Upper lobe of left lung (tissue), 4 donors: ENCODE results near the gene LMF2.

ENCODE experiments used
- POLR2A ChIP-seq, 4 donors: fragments of 450-650 bp; IDR thresholded peaks; one replicate each; pipeline ENCODE4 v1.5.1; 2016 to 2017; ENCODE audit warnings: antibody characterized with exemption in 4 of 4, mild to moderate bottlenecking in 2 of 4
- TF ChIP-seq, protein P1 (sequence below), 6 experiments: fragments of 450-650 bp in 4 of 6; fragments of 200-600 bp in 2 of 6; sonication (generic) in 2 of 6; IDR thresholded peaks; one replicate each; pipeline ENCODE4 v1.5.1; 2016 to 2019; ENCODE audit warnings: antibody characterized with exemption in 6 of 6

DNA sequence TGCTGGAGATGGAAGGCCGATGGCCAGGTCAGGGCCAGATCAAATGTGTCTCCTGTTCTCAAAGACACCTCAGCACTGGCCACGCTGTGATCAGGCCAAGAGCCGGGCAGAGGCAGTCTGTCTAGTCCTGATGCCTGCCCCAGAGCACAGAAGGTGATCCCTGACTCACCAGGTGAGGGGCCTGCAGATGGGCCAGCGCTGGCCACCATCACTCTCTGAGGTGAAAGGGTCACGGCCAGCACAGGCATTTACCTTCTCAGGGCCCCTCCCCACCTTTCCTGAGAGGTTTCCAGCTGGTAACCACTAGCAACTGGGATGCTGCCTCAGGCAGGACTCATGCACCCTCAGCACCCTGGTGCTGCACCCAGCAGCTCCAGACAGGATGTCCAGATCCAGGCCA is 35.5 kb downstream of the LMF2 start:
- TF ChIP-seq, protein P1, sequence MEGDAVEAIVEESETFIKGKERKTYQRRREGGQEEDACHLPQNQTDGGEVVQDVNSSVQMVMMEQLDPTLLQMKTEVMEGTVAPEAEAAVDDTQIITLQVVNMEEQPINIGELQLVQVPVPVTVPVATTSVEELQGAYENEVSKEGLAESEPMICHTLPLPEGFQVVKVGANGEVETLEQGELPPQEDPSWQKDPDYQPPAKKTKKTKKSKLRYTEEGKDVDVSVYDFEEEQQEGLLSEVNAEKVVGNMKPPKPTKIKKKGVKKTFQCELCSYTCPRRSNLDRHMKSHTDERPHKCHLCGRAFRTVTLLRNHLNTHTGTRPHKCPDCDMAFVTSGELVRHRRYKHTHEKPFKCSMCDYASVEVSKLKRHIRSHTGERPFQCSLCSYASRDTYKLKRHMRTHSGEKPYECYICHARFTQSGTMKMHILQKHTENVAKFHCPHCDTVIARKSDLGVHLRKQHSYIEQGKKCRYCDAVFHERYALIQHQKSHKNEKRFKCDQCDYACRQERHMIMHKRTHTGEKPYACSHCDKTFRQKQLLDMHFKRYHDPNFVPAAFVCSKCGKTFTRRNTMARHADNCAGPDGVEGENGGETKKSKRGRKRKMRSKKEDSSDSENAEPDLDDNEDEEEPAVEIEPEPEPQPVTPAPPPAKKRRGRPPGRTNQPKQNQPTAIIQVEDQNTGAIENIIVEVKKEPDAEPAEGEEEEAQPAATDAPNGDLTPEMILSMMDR (IDR thresholded peaks at IDR 0.05): no peak
- no peak for TF ChIP-seq POLR2A (IDR thresholded peaks at IDR 0.05)
